ENCODE measurements around the gene INKA1. TPM values are rescaled to one million over a fixed set of nuclear protein-coding genes. Genes with fewer than 3 reads are reported as not detected.

INKA1 gene
- total RNA-seq, 1 donor from 2014 or later: 10.0 TPM

GRCh38 chr3:49842843-49843517 is 39.9 kb downstream of the INKA1 start:
- TF ChIP-seq CTCF (IDR thresholded peaks at IDR 0.05): no peak
- Mint-ChIP-seq H3K4me1 (peaks cover 5% of the 10 kb centered on the region), H3K4me3 (no peak overlapping the region), H3K27ac (no peak overlapping the region), H3K36me3 (ENCODE audit: low read depth) (peaks cover 7% of the 10 kb centered on the region), H3K27me3 (no peaks in the 10 kb centered on the region), H3K9me3 (no peaks in the 10 kb centered on the region)
- POLR2A ChIA-PET: interaction anchor here (5.9 kb wide), 1 partner anchor 38 kb away, joined by 106 read pairs; the partner anchor contains the start of gene INKA1
- ATAC-seq (ENCODE audit: low read depth) (no peak), DNase-seq (no peak)
- CTCF ChIA-PET: interaction anchor here (7.6 kb wide), 1 partner anchor 39 kb away, joined by 238 read pairs; the partner anchor contains the start of genes CDHR4 and INKA1
- intact Hi-C loops (cut with micrococcal nuclease): no loop called here

- CTCF ChIA-PET: interaction anchor here (0.9 kb wide), 1 partner anchor 31 kb away, joined by 3 read pairs; the partner anchor contains the start of gene UBA7
- ATAC-seq (ENCODE audit: low read depth) (no peak), DNase-seq (no peak)
- Mint-ChIP-seq H3K9me3 (no peaks in the 10 kb centered on the region), H3K27me3 (no peaks in the 10 kb centered on the region), H3K36me3 (ENCODE audit: low read depth) (peaks cover 7% of the 10 kb centered on the region), H3K4me1 (no peaks in the 10 kb centered on the region), H3K27ac (no peak overlapping the region), H3K4me3 (no peak overlapping the region)
- no peak for TF ChIP-seq CTCF (IDR thresholded peaks at IDR 0.05)
- POLR2A ChIA-PET: interaction anchor here (1.2 kb wide), 1 partner anchor 42 kb away, joined by 3 read pairs; the partner anchor contains the start of gene INKA1
- intact Hi-C loops (cut with micrococcal nuclease): no loop called here
Measured at GRCh38 chr3:49844464-49845183, 41.6 kb downstream of the INKA1 start.

GRCh38 chr3:49845694-49846093 is 42.6 kb downstream of the INKA1 start:
- no peaks in the 10 kb centered on the region for H3K4me1 Mint-ChIP-seq
- intact Hi-C loops (cut with micrococcal nuclease): no loop called here
- ATAC-seq (ENCODE audit: low read depth) (no peak), DNase-seq (no peak)
- no peaks in the 10 kb centered on the region for H3K27me3 Mint-ChIP-seq
- H3K9me3 Mint-ChIP-seq: no peaks in the 10 kb centered on the region
- ChIA-PET CTCF (no interaction called here), POLR2A (no interaction called here)
- no peak for TF ChIP-seq CTCF (IDR thresholded peaks at IDR 0.05)
- H3K4me3 Mint-ChIP-seq: no peak overlapping the region
- no peak overlapping the region for H3K27ac Mint-ChIP-seq
- H3K36me3 Mint-ChIP-seq (ENCODE audit: low read depth): peaks cover 7% of the 10 kb centered on the region

Other genes starting within 250 kb of the INKA1 start
- gene BSN, start 248.8 kb upstream of the INKA1 start, total RNA-seq: 0.15 and 0.69 TPM in 2 replicates
- 109 and 113 TPM in 2 replicates for gene APEH, start 128.9 kb upstream of the INKA1 start, total RNA-seq
- gene MST1, start 113.8 kb upstream of the INKA1 start, total RNA-seq: 4.7 and 8.0 TPM in 2 replicates
- 35.1 and 51.4 TPM in 2 replicates for gene RNF123, start 113.7 kb upstream of the INKA1 start, total RNA-seq
- not detected in 2 replicates for gene AMIGO3, start 83.6 kb upstream of the INKA1 start, total RNA-seq
- gene GMPPB, start 79.3 kb upstream of the INKA1 start, total RNA-seq: 39.9 and 40.7 TPM in 2 replicates
- 44.3 and 47.6 TPM in 2 replicates for gene IP6K1, start 16.7 kb upstream of the INKA1 start, total RNA-seq
- gene CDHR4, start 3.4 kb upstream of the INKA1 start, total RNA-seq: not detected in 2 replicates
- 216 and 237 TPM in 2 replicates for gene UBA7, start 10.7 kb downstream of the INKA1 start, total RNA-seq
- gene TRAIP, start 53.3 kb downstream of the INKA1 start, total RNA-seq: 6.4 TPM in 2 replicates
- not detected in 2 replicates for gene CAMKV, start 66.6 kb downstream of the INKA1 start, total RNA-seq
- gene MST1R, start 100.6 kb downstream of the INKA1 start, total RNA-seq: 0.81 and 1.6 TPM in 2 replicates
- gene MON1A, start 126.5 kb downstream of the INKA1 start, total RNA-seq: 6.3 and 7.1 TPM in 2 replicates
- gene RBM6, start 136.9 kb downstream of the INKA1 start, total RNA-seq: 160 and 172 TPM in 2 replicates